Gastroesophageal sphincter (tissue), 3 donors: Measurements from ENCODE around the gene CFAP74.

Experiments
- POLR2A ChIP-seq, 2 donors: fragments of 450-650 bp; IDR thresholded peaks; one replicate each; pipeline ENCODE4 v1.6.1; 2017; ENCODE audit warnings: antibody characterized with exemption in 2 of 2, mild to moderate bottlenecking in 2 of 2, moderate library complexity in 1 of 2
- TF ChIP-seq, protein P1 (sequence below), 4 experiments: fragments of 200-600 bp in 2 of 4; fragments of 450-650 bp in 2 of 4; sonication (generic) in 1 of 4; IDR thresholded peaks; one replicate each; pipeline ENCODE4 v1.5.1; 2017 to 2019; ENCODE audit warnings: antibody characterized with exemption in 4 of 4, mild to moderate bottlenecking in 2 of 4, moderate library complexity in 2 of 4

GRCh38 chr1:1958071-1958541 is 45.5 kb downstream of the CFAP74 start:
- TF ChIP-seq, protein P1, sequence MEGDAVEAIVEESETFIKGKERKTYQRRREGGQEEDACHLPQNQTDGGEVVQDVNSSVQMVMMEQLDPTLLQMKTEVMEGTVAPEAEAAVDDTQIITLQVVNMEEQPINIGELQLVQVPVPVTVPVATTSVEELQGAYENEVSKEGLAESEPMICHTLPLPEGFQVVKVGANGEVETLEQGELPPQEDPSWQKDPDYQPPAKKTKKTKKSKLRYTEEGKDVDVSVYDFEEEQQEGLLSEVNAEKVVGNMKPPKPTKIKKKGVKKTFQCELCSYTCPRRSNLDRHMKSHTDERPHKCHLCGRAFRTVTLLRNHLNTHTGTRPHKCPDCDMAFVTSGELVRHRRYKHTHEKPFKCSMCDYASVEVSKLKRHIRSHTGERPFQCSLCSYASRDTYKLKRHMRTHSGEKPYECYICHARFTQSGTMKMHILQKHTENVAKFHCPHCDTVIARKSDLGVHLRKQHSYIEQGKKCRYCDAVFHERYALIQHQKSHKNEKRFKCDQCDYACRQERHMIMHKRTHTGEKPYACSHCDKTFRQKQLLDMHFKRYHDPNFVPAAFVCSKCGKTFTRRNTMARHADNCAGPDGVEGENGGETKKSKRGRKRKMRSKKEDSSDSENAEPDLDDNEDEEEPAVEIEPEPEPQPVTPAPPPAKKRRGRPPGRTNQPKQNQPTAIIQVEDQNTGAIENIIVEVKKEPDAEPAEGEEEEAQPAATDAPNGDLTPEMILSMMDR (IDR thresholded peaks at IDR 0.05) = no peak
- no peak for TF ChIP-seq POLR2A (IDR thresholded peaks at IDR 0.05)
